ENCODE data around the gene PRKN.

DNA sequence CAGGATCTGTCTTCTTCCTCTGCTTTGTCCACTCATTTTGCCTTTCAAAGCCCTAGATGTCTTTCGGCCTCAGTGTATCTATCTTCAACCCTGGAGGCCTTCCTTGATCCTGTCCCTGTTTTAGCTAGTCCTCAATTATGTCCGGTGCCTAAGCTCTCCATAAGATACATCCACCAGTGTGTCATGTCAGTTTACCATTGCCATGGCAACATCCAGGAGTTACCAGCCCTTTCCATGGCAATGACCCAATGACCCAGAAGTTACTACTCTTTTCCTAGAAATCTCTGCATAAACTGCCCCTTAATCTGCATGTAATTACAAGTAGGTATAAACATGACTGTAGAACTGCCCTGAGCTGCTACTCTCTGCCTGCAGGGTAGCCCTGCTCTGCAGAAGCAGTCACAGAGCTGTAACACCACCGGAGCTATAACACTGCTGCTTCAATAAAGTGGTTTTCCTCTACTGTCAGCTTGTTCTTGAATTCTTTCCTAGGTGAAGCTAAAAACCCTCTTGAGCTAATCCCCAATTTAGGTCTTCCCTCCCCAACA is 741.6 kb downstream of the PRKN start:
- TF ChIP-seq EZH2 (IDR thresholded peaks at IDR 0.05; ENCODE audit: borderline replicate concordance, low read length) = no peak
- TF ChIP-seq, protein P1, sequence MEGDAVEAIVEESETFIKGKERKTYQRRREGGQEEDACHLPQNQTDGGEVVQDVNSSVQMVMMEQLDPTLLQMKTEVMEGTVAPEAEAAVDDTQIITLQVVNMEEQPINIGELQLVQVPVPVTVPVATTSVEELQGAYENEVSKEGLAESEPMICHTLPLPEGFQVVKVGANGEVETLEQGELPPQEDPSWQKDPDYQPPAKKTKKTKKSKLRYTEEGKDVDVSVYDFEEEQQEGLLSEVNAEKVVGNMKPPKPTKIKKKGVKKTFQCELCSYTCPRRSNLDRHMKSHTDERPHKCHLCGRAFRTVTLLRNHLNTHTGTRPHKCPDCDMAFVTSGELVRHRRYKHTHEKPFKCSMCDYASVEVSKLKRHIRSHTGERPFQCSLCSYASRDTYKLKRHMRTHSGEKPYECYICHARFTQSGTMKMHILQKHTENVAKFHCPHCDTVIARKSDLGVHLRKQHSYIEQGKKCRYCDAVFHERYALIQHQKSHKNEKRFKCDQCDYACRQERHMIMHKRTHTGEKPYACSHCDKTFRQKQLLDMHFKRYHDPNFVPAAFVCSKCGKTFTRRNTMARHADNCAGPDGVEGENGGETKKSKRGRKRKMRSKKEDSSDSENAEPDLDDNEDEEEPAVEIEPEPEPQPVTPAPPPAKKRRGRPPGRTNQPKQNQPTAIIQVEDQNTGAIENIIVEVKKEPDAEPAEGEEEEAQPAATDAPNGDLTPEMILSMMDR (IDR thresholded peaks at IDR 0.05; ENCODE audit: low read length) = no peak

Measured in OCI-LY1 (cell line).